A549 treated with ZK216348 at 1 μM for 4 hours (cell line): ENCODE data around the gene NFRKB. TPM values are rescaled to one million over a fixed set of nuclear protein-coding genes. Genes with fewer than 3 reads are reported as not detected.

Experiments used
- total RNA-seq: library from RNA; stranded (reverse); fragments of 200-300 nt; extraction: Qiagen RNA extraction; gene quantifications from 5 replicates; pipeline ENCODE4 v1.2.3, GENCODE V29; 2022; ENCODE audit warnings: low read depth

The NFRKB gene
- total RNA-seq, result 10.0 to 14.7 TPM (median 13.9 TPM) in 5 replicates

GRCh38 chr11:129895126-129896041 lies at the start of gene NFRKB:
Gene NFRKB (minus strand): TSS chr11:129895578. CDS start chr11:129892849, 2,729 bp downstream.

Other genes with a start within 250 kb of the NFRKB start
- 0.07 to 0.41 TPM (median 0.38 TPM) in 3 of 5 replicates, not detected in the others for gene TMEM45B, start 79.7 kb downstream of the NFRKB start, total RNA-seq
- gene PRDM10, start 107.3 kb upstream of the NFRKB start, total RNA-seq, result 1.4 to 2.6 TPM (median 1.8 TPM) in 5 replicates
- 157 to 194 TPM (median 171 TPM) in 5 replicates for gene APLP2, start 174.3 kb upstream of the NFRKB start, total RNA-seq